ENCODE results near the gene MLXIP. TPM values are rescaled to one million over a fixed set of nuclear protein-coding genes. Genes with fewer than 3 reads are reported as not detected.

Gene MLXIP
- total and polyA plus RNA-seq, 9 of the 15 experiments (the other 6 are each of a cell fraction or from before 2014, with no cell fraction given), result 2.2 to 66.3 (median 18.1) TPM

DNA sequence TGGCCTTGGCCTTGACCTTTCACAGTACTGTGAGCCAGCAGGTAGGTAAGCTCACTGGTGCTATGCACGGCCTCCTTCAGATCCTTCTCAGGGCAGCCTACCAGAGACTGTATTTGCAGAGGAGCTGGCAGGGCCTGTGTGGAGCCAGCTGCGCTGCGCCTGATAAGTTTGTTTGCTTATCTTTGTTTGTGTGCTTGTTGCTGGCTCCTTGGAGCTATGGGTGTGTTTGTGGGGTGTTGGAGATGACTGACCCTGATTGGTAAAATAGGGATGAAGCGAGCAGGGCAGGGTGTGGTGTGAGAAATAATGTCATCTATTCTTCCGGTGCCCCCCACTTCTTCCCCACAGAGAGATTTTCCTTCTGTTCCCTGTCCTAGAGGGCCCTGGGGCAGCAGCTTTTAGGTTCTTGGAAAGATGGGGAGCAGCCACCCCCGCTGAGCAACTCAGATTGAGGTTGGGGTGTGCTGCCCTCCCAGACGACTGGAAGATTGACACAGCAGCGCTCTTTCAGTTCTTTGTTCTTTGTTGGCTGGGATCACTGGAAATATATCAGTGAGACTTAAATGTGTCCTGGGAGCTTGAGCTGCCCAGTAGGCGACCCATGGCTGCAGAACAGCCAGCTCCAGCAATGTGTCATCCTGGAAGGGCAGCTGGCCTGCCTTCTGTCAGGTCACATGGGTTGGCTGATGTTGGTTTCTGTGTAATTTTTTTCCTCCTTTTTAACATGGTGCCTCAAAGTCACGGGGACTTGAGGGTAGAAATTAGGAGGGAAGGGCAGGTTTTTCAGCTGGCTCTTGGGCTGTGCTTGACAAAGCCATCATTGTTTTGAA is 19.6 kb downstream of the MLXIP start (continued):
- TF ChIP-seq, protein P1, sequence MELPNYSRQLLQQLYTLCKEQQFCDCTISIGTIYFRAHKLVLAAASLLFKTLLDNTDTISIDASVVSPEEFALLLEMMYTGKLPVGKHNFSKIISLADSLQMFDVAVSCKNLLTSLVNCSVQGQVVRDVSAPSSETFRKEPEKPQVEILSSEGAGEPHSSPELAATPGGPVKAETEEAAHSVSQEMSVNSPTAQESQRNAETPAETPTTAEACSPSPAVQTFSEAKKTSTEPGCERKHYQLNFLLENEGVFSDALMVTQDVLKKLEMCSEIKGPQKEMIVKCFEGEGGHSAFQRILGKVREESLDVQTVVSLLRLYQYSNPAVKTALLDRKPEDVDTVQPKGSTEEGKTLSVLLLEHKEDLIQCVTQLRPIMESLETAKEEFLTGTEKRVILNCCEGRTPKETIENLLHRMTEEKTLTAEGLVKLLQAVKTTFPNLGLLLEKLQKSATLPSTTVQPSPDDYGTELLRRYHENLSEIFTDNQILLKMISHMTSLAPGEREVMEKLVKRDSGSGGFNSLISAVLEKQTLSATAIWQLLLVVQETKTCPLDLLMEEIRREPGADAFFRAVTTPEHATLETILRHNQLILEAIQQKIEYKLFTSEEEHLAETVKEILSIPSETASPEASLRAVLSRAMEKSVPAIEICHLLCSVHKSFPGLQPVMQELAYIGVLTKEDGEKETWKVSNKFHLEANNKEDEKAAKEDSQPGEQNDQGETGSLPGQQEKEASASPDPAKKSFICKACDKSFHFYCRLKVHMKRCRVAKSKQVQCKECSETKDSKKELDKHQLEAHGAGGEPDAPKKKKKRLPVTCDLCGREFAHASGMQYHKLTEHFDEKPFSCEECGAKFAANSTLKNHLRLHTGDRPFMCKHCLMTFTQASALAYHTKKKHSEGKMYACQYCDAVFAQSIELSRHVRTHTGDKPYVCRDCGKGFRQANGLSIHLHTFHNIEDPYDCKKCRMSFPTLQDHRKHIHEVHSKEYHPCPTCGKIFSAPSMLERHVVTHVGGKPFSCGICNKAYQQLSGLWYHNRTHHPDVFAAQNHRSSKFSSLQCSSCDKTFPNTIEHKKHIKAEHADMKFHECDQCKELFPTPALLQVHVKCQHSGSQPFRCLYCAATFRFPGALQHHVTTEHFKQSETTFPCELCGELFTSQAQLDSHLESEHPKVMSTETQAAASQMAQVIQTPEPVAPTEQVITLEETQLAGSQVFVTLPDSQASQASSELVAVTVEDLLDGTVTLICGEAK (IDR thresholded peaks at IDR 0.05), result no peak
- TF ChIP-seq, protein P1 (CRISPR knock-in tag; IDR thresholded peaks at IDR 0.05), result no peak
- TF ChIP-seq ZNF3 (CRISPR knock-in tag; IDR thresholded peaks at IDR 0.05) (no peak), MYBL2 (IDR thresholded peaks at IDR 0.05; ENCODE audit: low read depth) (no peak), MYBL2 (CRISPR knock-in tag; IDR thresholded peaks at IDR 0.05; ENCODE audit: borderline replicate concordance) (no peak), NR4A1 (CRISPR knock-in tag; IDR thresholded peaks at IDR 0.05) (no peak), NR4A1 (tag; IDR thresholded peaks at IDR 0.05) (peak; percentile 86), WHSC1 (IDR thresholded peaks at IDR 0.05; ENCODE audit: low read length) (no peak), ZNF12 (CRISPR knock-in tag; IDR thresholded peaks at IDR 0.05) (no peak), HEY1 (CRISPR knock-in tag; IDR thresholded peaks at IDR 0.05; ENCODE audit: borderline replicate concordance) (no peak), ZNF75A (CRISPR knock-in tag; IDR thresholded peaks at IDR 0.05) (no peak), FOXM1 (IDR thresholded peaks at IDR 0.05; ENCODE audit: low read depth) (peak; percentile 77; the same call in 1 of the 2 replicates), FOXM1 (CRISPR knock-in tag; IDR thresholded peaks at IDR 0.05; ENCODE audit: low read depth) (no peak; the same call in 1 of the 2 replicates), CREB1 (IDR thresholded peaks at IDR 0.05) (peak; percentile 70; the same call in 1 of the 2 replicates), CREB1 (CRISPR knock-in tag; IDR thresholded peaks at IDR 0.05) (peak; percentile 46; the same call in 1 of the 2 replicates), BCL6 (CRISPR knock-in tag; IDR thresholded peaks at IDR 0.05) (no peak)
- TF ChIP-seq, protein P2, sequence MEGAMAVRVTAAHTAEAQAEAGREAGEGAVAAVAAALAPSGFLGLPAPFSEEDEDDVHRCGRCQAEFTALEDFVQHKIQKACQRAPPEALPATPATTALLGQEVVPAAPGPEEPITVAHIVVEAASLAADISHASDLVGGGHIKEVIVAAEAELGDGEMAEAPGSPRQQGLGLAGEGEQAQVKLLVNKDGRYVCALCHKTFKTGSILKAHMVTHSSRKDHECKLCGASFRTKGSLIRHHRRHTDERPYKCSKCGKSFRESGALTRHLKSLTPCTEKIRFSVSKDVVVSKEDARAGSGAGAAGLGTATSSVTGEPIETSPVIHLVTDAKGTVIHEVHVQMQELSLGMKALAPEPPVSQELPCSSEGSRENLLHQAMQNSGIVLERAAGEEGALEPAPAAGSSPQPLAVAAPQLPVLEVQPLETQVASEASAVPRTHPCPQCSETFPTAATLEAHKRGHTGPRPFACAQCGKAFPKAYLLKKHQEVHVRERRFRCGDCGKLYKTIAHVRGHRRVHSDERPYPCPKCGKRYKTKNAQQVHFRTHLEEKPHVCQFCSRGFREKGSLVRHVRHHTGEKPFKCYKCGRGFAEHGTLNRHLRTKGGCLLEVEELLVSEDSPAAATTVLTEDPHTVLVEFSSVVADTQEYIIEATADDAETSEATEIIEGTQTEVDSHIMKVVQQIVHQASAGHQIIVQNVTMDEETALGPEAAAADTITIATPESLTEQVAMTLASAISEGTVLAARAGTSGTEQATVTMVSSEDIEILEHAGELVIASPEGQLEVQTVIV (CRISPR knock-in tag; IDR thresholded peaks at IDR 0.05; ENCODE audit: borderline replicate concordance), result no peak

Measured in K562 (cell line).